Peyer's patch (tissue), 4 donors: ENCODE data around the gene GIMAP2.
"Not testable (repeated sequence)": the region's sequence is repeated elsewhere in the genome, so short reads cannot be mapped to it uniquely, and the experiment has no call there.

Experiments
- CTCF ChIP-seq, 6 experiments: fragments of 450-650 bp in 4 of 6; fragments of 200-600 bp in 2 of 6; sonication (generic) in 1 of 6; IDR thresholded peaks; one replicate each; pipeline ENCODE4 v1.5.1; 2017 to 2019; ENCODE audit warnings: antibody characterized with exemption in 6 of 6, mild to moderate bottlenecking in 3 of 6, moderate library complexity in 1 of 6
- POLR2A ChIP-seq, 2 donors: fragments of 450-650 bp; IDR thresholded peaks; one replicate each; pipeline ENCODE4 v1.5.1; 2017; ENCODE audit warnings: antibody characterized with exemption in 2 of 2, mild to moderate bottlenecking in 2 of 2, moderate library complexity in 2 of 2

- not testable (repeated sequence) for TF ChIP-seq CTCF, POLR2A (IDR thresholded peaks at IDR 0.05)
Observed at GRCh38 chr7:150678601-150679000, 6.9 kb upstream of the GIMAP2 start.
